ENCODE measurements around the gene TBX15.

GRCh38 chr1:118871582-118872171, 116.5 kb downstream of the TBX15 start:
- TF ChIP-seq CTCF (IDR thresholded peaks at IDR 0.05; ENCODE audit: insufficient read depth, low read depth, low read length) (no peak), EZH2 (IDR thresholded peaks at IDR 0.05; ENCODE audit: insufficient read depth, low read length) (no peak)

All from astrocyte (in vitro differentiated cells and primary cell).